GM21825 (cell line): ENCODE measurements around the gene NRIP2.

Source experiments
- ATAC-seq: cut with Tn5 transposase; IDR thresholded peaks from one replicate; pipeline ENCODE4 v1.9.1; 2021; ENCODE audit warnings: mild to moderate bottlenecking, moderate library complexity; ENCODE audit not compliant: unreplicated experiment

The NRIP2 gene

GRCh38 chr12:2812290-2813213 is 22.3 kb downstream of the NRIP2 start, which contains the start of gene ITFG2:
TSS of gene ITFG2 (plus strand) at chr12:2812668. CDS start at chr12:2812761, 93 bp downstream.
- ATAC-seq = peak; percentile 96

DNA sequence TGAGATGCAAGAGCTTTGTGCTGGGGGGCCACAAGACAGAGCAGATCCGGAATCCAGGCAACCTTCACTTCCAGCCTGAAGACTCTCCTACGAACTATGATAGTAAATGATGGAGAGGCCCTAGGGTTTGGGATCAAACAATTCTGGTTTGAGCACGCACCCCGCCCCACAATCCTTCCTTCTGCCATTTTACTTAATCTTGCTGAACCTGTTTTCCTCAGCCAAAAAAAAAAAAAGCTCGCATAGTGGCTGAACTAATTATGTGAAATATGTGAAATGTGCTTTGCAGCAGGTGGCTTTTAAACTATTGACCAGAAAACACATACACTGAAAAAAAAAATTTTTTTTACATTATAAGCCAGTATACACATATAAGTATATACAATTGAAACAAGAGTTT is 23.0 kb downstream of the NRIP2 start:
- no peak for ATAC-seq

DNA sequence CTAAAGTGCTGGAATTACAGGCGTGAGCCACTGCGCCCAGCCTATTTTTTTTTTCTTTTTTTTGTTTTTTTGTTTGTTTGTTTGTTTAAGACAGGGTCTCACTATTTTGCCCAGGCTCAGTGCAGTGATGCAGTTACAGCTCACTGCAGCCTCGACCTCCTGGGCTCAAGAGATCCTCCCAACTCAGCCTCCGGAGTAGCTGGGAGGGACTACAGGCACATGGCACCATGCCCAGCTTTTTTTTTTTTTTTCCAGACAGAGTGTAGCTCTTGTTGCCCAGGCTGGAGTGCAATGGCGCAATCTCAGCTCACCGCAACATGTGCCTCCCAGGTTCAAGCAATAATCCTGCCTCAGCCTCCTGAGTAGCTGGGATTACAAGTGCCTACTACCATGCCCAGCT is 28.1 kb downstream of the NRIP2 start:
- no peak for ATAC-seq

GRCh38 chr12:2805143-2805520 is 29.7 kb downstream of the NRIP2 start:
- no peak for ATAC-seq

DNA sequence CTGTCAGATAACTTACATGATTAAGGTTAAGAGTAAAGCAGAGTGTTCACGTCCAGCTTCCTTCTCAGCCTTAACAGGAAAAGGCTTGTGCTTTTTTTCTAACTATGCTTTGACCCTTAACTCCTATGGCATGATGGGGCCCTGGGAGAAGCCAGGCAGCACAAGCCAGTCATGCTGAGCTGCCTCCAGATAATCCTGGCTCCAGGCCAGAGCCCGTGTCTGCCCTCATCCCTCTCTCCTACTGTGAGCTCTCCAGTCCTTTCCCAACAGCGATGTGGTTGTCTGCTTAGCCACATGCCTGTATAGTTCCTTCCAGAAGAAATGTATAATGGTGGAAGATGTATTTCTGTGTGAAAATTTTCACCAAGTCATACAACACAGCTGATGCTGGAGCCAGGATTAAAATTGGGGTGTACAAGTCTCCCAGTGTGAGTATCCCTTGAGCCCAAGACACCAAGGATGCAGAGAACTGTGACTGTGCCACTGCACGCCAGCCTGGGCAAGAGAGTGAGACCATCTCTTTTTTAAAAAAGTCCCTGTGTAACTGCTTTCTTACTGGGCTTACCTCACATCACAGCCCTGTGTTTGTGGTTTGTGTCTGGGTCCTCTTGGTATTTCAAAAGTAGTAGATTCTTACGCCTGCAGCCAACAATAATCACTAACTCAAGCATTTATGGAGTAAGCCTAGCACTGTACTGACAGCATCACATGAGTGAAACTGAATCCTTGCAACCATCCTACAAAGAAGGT is 30.3 kb downstream of the NRIP2 start:
- no peak for ATAC-seq

GRCh38 chr12:2803635-2804392 is 31.0 kb downstream of the NRIP2 start:
- no peak for ATAC-seq

DNA sequence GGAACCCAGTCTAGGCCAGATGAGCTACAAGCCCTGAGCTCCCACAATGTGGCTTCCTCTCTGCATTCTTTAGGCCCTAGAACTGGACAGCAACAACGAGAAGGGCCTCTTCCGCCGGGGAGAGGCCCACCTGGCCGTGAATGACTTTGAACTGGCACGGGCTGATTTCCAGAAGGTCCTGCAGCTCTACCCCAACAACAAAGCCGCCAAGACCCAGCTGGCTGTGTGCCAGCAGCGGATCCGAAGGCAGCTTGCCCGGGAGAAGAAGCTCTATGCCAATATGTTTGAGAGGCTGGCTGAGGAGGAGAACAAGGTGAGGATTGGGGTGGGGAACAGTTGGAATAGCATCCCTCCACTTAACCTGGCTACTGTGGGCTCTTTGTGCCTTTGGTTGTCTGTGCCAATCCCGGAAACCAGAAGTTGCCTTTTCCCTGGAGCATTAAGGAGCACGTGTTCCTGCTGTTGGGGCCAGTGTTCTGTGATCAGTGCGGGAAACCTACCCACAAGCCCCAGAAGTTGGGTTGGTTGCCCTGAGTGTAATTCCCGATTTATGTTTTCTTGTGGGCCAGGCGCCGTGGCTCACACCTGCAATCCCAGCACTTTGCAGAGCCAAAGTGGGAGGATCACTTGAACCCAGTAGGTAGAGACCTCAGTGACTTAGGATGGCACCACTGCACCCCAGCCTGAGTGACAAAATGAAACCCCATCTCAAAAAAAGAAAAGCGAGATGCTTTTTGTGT is 33.6 kb downstream of the NRIP2 start:
- no peak for ATAC-seq

- no peak for ATAC-seq
These were observed 34.7 kb downstream of the NRIP2 start for GRCh38 chr12:2800046-2800570.

DNA sequence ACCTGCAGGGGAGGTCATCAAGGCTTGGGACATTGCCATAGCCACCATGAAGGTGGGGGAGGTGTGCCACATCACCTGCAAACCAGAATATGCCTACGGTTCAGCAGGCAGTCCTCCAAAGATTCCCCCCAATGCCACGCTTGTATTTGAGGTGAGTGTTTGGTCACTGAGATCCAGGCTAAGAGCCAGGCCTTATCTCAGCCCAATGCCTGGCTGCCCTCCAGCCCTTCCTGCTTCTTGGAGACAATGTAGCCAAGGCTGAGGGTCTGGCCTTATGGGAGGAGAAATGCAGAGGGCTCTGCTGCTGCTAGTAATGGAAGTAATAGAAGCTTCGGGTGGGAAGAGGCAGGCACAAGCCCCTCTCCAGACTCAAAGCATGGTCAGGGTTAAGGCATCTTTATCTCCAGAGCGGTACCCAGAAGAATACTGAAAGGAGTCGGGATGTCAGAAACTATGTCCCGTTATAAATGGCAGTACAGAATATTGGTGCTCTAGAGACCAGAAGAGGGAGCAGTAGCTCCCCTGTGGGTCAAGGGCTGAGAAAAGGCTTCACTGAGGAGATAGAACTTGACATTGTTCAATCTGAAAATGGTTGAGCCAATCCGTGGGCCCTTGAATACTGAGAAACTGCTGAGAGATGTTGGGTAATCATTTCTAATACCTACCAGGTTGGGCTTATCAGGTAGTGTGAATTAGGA is 37.0 kb downstream of the NRIP2 start:
- no peak for ATAC-seq

DNA sequence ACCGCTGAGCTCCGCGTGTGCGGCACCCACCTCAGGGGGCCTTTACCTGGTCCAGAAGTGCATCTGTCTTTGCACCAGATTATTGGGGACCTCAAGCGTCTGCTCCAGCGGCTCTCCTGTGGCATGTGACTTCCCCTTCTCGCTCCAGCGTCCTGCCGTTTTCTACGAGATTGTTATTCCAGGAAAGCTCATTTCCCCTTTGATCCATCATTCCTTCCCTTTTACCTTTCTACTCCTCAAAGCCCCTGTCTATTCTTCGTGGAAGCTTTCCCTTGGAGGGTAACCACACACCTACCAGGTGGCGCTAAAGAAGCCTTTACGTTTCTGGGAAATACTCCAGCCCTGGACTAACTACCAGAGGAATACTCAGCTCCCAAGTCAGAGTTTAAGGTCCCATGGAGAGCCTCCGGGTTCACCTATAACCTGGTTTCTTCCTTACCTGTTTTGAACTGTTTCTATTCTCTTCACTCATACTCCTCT is 38.6 kb downstream of the NRIP2 start:
- no peak for ATAC-seq

- peak; percentile 70 for ATAC-seq
These were observed 39.3 kb downstream of the NRIP2 start for GRCh38 chr12:2795291-2796186.

DNA sequence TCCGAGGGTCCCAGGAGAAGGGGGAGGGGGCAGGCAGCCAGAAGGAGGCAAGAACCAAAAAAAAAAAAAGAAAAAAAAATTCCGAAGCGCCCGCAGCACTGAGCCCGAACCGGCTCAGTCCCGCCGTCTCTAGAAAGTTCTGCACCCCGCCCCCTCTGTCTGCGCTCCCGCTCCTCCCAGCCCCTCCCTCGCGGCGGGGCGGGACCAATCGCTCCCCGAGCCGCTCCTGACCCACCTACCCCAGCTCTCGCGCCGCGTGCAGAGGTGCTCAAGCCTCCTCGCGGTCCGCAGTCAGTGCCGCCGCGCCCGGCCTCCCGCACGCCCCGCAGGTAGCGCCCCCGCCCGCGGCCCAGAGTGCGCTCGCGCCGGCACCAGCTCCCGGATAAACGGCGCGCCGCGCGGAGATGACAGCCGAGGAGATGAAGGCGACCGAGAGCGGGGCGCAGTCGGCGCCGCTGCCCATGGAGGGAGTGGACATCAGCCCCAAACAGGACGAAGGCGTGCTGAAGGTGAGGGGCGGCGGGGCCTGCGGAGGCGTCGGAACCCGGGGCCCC is 40.0 kb downstream of the NRIP2 start, which contains the start of gene FKBP4:
Gene FKBP4, plus strand, starts transcription at position 235 of the 554 bp plus-strand sequence. Its CDS starts 170 bp downstream, at position 405.
- ATAC-seq = peak; percentile 75

DNA sequence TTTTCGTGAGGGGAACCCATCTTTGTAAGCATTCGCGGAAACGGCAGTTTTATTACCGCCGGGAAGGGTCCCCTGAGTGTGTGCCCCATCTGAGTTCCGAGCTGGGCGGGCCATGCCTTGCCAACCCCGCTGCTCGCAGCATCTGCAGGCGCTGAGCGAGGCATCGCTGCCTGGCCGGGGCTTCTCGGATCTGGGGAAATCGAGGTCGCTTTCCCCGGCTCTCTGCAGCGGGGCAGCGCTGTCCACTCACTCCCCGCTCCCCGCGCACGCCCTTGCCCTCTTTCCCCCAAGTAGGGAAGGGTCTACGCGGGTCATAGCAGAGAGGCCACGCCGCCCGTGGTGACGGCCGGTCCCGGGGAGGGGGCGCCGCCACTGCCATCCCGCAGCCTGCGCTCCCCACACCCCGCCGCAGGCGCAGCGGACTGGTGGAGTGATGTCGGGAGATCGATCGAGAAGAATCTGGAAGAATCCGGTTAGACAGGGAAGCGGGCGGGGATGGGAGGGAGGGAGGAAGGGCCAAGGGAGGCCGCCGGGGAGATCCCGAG is 40.6 kb downstream of the NRIP2 start:
- ATAC-seq = peak; percentile 2

DNA sequence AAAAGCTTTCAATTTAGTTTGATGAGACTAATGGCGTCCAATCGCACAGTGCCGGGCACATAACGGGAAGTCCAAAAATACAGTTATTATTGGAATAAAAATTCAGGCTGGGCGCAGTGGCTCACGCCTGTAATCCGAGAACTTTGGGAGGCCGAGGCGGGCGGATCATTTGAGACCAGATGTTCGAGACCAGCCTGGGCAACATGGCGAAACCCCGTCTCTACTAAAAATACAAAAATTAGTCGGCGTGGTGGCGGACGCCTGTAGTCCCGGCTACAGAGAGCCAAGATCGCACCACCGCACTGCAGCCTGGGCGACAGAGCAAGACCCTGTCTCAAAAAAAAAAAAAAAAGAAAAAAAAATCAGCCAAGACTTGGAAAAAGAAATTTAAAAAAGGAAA is 41.3 kb downstream of the NRIP2 start:
- no peak for ATAC-seq

GRCh38 chr12:2792671-2793500 is 41.9 kb downstream of the NRIP2 start:
- no peak for ATAC-seq

- no peak for ATAC-seq
These were observed 43.7 kb downstream of the NRIP2 start for GRCh38 chr12:2791089-2791488.

GRCh38 chr12:2785017-2785416 is 49.8 kb downstream of the NRIP2 start:
- ATAC-seq = no peak
